ENCODE data around the gene EIF3K.

DNA sequence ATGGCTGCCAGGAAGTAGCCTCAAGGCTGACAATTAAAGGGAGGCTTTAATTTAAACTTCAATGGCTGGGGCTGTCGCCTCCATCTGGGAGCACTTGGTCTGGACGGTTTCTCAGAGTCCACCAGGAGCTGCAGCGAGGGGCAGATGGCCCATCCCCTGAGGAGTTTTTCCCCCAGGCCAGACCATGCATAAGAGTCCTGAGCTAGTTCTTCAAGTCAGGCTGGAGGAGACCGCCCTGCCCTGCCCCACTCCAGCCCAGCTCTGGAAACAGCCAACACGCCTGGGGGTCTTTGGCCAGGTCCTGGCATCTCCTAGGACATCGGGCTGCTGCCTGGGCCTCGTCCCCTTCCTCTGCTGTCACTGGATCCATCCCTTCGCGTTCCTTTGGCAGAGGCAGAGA, 23.2 kb downstream of the EIF3K start:
- TF ChIP-seq, protein P1, sequence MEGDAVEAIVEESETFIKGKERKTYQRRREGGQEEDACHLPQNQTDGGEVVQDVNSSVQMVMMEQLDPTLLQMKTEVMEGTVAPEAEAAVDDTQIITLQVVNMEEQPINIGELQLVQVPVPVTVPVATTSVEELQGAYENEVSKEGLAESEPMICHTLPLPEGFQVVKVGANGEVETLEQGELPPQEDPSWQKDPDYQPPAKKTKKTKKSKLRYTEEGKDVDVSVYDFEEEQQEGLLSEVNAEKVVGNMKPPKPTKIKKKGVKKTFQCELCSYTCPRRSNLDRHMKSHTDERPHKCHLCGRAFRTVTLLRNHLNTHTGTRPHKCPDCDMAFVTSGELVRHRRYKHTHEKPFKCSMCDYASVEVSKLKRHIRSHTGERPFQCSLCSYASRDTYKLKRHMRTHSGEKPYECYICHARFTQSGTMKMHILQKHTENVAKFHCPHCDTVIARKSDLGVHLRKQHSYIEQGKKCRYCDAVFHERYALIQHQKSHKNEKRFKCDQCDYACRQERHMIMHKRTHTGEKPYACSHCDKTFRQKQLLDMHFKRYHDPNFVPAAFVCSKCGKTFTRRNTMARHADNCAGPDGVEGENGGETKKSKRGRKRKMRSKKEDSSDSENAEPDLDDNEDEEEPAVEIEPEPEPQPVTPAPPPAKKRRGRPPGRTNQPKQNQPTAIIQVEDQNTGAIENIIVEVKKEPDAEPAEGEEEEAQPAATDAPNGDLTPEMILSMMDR (IDR thresholded peaks at IDR 0.05) = no peak
- no peak for TF ChIP-seq POLR2AphosphoS5 (IDR thresholded peaks at IDR 0.05)
- no peak for TF ChIP-seq EP300 (IDR thresholded peaks at IDR 0.05; ENCODE audit: low read depth)
- no peak for TF ChIP-seq POLR2A (IDR thresholded peaks at IDR 0.05)

Measured in transverse colon (tissue), 4 donors.